Measurements from ENCODE around the gene RFWD3.
"Not testable (repeated sequence)": the region's sequence is repeated elsewhere in the genome, so short reads cannot be mapped to it uniquely, and the experiment has no call there.

Gene RFWD3

DNA sequence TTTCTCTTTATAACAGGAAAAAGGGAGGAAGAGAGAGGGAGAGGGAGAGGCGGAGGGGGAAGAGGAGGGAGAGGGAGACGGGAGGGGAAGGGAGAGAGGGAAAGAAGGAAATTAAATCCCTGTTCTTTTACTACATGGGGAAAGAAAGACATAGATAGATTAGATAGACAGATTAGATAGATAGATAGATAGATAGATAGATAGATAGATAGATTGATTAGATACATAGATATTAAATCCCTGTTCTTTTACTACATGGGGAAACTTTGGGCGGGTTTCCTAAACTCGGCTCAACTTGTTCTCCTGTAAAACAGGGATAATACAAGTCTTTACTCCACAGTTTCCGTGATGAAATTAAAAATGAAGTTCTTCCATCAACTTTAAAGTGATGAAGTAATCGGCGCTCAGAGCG lies 661 bp downstream of the RFWD3 start:
- DNase-seq = no peak

DNA sequence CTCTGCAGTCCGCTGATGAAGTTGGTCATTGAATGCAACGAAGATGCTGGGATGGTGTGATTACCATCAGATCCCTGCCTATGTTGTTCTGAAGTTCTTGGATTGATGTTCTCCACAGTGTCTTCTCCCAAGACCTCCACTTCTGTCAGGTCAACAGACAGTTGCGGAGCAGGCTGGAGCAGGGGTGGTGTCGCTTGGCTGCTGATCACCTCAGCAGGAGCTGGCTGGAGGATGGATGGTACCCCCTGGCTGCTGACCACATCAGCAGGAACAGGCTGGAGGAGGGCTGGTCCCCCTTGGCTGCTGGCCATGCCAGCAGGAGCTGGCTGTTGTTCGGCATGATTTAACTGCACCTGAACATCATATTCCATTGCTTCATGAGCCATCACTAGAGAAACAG lies 5.6 kb downstream of the RFWD3 start:
- DNase-seq = no peak

DNA sequence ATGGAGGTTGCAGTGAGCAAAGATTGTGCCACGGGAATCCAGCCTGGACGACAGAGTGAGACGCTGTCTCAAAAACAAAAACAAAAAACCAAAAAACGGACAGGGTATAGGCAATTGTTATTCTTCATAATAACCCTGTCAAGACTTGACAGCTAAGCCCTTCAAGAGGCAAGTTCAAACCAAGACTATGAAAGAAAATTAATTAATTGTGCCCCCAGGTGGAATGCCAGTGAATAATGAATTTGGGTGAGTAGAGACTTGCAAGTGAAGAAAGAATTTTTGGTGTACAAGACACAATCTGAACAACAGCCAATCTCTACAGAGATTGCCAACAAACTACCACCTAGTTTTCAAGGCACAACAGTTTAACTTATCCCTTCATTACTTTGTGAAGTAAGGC lies 6.3 kb downstream of the RFWD3 start:
- no peak for DNase-seq

GRCh38 chr16:74659041-74659440 lies 7.6 kb downstream of the RFWD3 start:
- no peak for DNase-seq

DNA sequence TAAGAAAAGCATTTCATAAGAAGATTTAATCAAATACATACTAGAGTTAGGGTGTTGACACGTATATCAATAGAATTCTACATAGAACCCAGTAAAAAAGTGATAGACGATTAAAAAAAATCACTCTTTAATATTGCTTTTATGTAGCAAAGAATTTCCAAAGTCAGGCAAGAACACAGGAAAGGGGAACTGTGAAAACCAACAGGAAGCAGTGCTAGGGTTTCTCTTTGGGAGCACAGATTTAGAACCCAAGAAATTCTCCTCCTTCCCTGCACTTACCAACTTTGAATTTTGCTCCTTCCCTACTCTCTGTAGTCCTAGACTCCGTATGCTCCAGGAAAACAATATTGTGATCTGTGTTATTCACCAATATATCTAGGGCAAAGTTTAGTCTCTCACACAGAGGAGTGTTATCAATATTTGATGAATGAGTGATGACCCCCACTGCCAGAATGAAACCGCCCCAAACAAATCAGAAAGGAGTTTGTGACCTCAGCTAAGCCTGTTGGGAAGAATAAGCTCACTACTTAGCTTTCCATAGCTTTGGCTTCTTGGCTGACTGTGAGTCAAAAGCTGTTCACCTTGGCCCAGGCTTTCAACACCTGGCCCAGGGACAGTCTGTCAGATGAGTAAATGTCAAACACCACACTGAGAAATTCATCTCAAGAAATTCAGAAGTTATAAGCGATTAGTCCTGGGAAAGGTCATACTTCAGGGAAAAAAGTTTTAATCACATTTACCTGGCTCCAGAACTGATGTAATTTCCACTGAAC lies 8.6 kb downstream of the RFWD3 start:
- no peak for DNase-seq

GRCh38 chr16:74654536-74655050 lies 12.1 kb downstream of the RFWD3 start:
- no peak for DNase-seq

DNA sequence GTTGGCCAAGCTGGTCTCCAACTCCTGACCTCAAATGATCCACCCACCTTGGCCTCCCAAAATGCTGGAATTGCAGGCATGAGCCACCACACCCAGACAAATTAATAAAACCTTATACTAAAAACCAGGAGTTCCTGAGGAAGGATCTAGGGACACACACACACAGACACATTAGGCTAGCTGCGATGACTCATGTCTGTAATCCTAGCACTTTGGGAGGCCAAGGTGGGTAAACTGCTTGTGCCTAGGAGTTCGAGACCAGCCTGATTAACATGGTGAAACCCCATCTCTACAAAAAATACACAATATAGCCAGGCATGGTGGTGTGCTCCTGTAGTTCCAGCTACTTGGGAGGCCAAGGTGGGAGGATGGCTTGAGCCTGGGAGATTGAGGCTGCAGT lies 13.8 kb downstream of the RFWD3 start:
- not testable (repeated sequence) for DNase-seq

DNA sequence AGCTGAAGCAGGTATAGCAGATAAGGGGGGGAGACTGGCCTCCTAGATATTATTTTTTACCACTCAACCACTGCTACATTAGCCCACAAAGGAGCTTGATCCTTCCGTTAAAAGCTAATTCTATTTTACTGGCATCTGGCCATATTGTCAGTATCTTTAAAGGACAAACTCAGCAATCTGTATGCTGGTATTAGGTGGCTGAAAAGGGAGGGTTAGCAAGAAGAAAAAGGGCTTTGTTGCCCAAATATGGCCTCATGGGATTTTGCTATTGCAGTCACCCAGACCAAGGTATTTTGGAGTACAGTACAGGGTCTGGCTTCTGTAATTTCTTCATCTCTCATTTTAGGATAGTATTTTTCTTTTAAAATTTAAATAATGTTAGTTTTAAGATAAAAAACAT lies 14.4 kb downstream of the RFWD3 start:
- no peak for DNase-seq

DNA sequence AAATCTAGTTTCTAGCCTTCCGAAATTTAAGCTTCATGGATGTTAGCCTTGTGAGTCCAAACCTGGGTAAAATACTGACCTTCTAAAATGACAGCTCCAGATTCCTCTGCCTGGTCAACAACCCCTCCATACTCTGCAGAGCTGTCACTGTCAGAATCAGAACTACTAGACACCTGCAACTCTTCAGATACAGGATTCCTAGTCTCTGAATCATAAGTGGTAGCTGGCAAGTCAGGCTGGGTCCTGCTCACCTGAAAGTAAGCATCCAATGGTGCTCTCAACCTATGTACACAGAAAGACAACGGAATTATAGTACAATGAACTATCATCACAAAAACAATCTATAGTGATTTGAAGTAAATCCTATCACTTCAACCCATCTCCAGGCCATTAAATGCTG lies 14.8 kb downstream of the RFWD3 start:
- DNase-seq = no peak

DNA sequence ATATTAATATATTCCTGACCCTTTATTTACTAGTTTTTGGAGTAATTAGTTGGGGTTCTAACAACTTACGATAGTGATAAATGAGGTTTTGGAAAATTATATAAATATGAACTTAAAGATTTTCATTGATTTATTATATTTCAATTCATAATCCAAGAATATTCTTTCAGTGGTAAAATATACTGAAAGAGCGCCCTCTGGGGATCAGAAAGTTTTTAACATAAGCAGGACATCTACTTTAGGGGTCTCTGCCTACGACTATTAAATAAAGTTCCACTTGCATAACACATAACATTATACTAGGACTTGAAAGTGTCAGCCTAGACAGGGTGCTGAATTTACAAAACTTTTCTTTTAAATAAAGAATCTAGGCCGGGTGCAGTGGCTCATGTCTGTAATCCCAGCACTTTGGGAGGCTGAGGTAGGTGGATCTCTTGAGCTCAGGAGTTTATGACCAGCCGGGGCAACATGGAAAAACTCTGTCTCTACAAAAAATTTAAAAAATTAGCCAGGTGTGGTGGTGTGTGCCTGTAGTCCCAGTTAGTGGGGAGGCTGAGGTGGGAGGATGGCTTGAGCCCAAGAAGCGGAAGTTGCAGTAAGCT lies 15.6 kb downstream of the RFWD3 start:
- no peak for DNase-seq

- DNase-seq = no peak
These were observed 16.7 kb downstream of the RFWD3 start for GRCh38 chr16:74649839-74650504.

DNA sequence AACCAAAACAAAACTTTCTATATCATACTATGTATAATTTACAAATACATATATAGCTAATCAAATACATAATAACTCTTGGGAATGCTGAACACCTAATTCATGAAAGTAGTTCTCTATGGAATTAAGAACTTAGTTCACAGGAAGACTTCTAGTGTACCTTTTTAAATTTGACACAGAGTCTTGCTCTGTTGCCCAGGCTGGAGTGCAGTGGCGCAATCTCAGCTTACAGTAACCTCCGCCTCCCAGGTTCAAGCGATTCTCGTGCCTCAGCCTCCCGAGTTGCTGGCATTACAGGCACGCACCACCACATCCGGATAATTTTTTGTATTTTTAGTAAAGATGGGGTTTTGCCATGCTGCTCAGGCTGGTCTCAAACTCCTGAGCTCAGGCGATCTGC lies 24.7 kb downstream of the RFWD3 start:
- no peak for DNase-seq

DNA sequence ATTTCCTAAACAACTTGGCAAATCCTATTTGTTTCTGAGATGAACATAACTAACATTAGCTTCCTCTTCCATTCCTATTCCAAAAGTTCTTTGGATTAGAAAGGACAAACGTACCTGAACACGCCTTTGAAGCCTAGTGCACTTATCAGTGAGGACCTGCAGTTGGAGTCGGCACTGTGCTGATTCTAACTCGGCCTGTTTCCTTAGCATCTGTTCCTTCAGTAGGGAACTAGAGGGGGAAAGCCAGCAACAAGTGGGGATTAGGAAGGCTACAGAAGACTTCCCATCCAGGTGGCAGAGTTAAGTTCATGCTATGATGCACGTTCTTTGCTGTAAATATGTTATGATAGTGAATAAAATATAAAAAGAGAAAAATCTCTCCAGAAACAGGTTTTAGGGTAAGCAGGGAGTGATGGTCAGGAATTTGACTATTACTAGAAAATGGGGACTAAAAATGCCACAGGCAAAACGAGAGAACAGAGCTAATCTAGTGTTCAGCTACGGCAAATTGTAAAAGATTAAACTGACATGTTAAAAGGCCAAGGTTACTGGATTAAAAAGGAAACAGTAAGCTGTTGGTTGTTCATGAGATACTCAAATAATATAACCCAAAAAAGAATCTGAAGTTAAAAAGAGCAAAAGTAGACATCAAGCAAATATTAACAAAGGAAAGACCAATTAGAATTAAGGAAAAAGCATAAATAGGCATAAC lies 28.8 kb downstream of the RFWD3 start:
- no peak for DNase-seq

DNA sequence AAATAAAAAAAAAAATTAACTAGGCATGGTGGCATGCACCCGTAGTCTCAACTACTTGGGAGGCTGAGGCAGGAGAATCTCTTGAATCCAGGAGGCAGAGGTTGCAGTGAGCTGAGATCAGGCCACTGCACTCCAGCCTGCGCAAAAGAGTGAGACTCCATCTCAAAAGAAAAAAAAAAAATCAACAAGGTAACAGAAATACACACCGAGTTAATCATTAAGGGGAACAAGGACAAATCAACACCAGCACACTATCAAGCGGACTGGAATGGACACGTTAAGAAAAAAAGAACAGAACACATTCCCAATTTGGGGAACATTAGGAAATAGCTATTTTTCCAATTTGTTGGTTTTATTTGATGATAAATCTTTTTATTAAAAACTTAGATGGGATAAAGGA lies 31.4 kb downstream of the RFWD3 start:
- DNase-seq = no peak

- no peak for DNase-seq
These were observed 33.0 kb downstream of the RFWD3 start for GRCh38 chr16:74633686-74634085.

DNA sequence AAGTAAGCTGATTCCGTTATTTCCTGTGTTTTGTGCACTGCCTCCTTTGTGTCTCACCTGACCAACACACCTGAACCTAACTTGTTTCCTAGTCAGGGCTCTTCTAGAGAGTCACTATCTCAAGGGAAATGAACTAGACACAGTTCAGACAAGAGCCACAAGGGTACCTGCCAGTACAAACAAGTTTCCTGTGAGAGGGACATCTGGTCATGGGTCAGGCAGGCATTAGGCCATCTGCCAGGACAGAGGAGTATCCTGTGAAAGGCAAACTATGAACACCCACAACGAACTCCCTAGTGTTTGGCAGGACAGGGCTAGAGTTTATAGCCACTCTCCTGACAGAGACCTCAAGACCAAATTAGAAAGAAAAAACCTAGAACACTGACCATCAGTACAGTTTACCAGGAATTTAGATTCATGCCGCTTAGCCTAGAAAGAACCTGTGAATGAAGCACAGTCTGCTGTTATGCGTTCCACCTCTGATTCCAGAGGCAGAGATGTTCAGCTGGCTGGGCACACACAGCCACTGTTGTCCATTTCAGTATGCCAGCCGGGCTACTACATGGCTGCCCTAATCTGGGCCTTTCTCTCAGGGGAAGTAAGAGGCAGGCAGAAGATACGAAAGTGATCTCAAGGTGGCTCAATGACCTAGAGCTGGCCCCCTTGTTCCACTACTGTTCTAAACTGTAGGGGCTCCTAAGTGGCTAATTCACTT lies 39.0 kb downstream of the RFWD3 start:
- no peak for DNase-seq

DNA sequence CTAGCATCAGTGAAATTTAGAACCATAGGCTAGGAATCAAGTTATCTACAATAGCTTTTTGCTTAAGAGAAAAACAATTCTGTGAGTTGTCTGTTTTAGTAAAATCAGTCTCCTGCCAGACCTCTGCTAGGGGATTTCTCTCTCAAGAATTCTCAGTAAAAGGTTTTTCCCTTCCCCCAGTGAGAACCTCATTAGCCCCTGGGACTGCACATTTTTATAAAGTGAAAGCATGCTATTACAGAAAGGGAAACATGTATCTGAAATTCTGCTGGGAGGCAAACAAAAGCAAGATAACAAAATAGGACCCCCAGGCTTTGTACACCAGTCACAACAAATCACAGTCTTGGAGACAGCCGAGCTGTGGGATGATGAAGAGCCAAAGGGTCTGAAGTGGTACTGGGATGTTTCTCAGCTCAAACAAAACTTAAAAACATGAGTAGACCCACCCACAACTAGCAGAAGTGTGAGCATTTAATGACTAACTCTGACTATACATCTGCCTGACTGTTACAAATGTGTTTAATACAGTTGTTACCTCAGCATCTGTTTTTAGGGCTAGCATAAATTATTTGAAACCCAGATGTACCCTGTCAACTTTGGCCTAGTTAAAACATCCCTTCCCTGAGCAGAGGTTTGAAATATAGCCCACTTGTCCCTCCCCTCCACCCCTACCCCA lies 39.8 kb downstream of the RFWD3 start:
- no peak for DNase-seq

DNA sequence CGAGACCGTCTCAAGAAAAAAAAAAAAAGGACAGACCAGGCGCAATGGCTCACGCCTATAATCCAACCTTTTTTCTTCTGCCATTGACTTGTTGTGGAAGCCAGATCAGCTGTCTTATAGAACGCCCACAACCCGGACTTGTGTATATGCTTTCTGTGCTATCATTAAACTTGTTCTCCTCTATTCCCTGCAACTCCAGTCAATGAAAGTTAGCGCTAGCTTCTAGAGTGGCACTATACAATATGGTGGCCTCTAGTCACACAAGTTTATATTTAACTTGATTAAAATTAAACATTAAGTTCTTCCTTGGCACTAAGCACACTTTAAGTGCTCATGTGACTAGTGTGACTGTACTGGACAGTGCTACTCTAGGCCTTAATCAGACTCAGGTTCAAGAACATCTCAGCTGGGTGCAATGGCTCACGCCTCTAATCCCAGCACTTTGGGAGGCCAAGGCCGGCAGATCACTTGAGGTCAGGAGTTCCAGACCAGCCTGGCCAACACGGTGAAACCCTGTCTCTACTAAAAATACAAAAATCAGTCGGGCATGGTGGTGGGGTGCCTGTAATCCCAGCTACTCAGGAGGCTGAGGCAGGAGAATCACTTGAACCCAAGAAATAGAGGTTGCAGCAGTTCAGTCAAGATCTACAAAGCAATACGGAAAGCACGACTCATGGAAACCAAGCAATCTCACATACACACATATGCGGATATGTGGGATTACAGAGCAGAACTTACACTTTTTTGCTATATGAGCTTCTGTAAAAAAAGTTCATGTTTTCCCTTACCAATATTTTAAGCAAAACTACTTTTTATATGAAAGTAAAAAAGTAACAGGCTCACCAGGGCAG lies 41.0 kb downstream of the RFWD3 start:
- DNase-seq = no peak

DNA sequence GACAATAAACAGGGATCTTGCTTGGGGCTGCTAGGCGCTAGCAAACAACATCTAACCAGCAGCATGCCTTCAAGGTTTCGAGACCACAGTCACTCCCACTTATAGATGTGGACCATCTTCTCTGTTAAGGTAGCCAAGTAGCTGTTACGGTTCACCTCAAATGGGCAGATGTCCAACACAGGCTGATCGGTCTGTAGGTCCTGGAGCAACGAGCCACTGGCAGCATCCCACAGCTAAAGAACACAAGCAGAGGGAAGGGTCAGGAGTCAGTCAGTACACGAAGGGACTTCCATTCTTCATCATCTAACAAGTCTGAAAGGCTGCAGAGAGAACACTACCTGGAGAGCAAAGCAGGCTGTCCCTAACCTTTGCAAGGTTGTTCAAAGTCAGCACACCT lies 42.8 kb downstream of the RFWD3 start:
- no peak for DNase-seq

DNA sequence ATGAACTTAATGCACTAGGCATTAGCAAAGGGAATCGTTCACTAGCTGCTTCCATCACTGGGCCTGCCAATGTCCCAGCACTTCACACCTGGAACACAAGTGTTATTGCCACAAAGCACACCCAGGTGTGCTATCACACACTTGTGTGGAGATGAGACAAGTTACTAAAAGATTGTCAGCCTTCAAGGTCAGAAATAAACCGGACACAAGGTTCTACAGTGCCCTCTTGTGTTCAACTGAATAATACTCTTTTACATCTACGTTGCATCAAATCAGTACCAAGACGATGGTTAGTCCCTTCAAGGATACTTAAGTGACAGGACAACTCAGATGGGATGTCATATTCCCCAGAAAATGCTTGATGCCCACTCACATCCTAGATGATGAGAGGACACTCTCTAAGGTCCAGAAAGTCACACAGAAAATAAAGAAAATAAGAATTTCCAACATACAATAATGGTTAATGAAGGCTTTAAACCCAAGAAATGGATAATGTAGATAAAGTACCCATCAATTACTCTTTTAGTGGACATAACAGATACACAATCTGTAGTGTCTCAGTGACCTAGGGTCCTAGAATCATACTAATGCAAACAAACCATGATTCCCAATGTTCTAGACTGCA lies 43.4 kb downstream of the RFWD3 start:
- DNase-seq = no peak

DNA sequence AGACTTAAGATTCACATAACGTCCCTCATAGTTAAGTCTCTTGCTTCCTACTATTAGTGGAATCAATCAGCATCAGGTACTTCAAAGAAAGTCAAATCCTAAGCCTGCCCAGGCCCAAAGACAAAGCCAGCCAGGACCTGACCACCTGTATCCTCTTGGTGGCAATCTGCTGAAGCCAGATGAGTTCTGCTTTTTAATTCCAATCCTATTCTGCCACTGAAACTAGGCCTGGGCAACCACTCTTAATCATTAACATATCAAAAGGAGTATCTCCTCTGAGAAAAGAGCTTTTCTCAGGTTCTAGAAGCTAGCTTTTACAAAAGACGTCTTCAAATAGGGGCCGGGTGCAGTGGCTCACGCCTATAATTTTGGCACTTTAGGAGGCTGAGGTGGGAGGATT lies 44.7 kb downstream of the RFWD3 start:
- DNase-seq = no peak
